ENCODE data around the gene KDM2B.

KDM2B gene

GRCh38 chr12:121509339-121509738 lies 71.5 kb downstream of the KDM2B start:
- TF ChIP-seq CTCF (conservative IDR thresholded peaks at IDR 0.05; ENCODE audit: low read length) = no peak
- no peak overlapping the region for H3K4me3 ChIP-seq (ENCODE audit: low read length)
- DNase-seq (ENCODE audit: low read depth) = no peak

GRCh38 chr12:121508533-121508932 lies 72.3 kb downstream of the KDM2B start:
- H3K4me3 ChIP-seq (ENCODE audit: low read length) = no peak overlapping the region
- DNase-seq (ENCODE audit: low read depth) = no peak
- TF ChIP-seq CTCF (conservative IDR thresholded peaks at IDR 0.05; ENCODE audit: low read length) = no peak

- DNase-seq (ENCODE audit: low read depth) = no peak
- no peak for TF ChIP-seq CTCF (conservative IDR thresholded peaks at IDR 0.05; ENCODE audit: low read length)
- H3K4me3 ChIP-seq (ENCODE audit: low read length) = no peak overlapping the region
Observed at GRCh38 chr12:121507984-121508383, 72.8 kb downstream of the KDM2B start.

- DNase-seq (ENCODE audit: low read depth) = no peak
- TF ChIP-seq CTCF (conservative IDR thresholded peaks at IDR 0.05; ENCODE audit: low read length) = no peak
- no peak overlapping the region for H3K4me3 ChIP-seq (ENCODE audit: low read length)
Observed at GRCh38 chr12:121507245-121507644, 73.6 kb downstream of the KDM2B start.

GRCh38 chr12:121505513-121505912 lies 75.3 kb downstream of the KDM2B start:
- peak; percentile 59 for DNase-seq (ENCODE audit: low read depth)
- H3K4me3 ChIP-seq (ENCODE audit: low read length) = no peak overlapping the region
- no peak for TF ChIP-seq CTCF (conservative IDR thresholded peaks at IDR 0.05; ENCODE audit: low read length)

GRCh38 chr12:121504505-121504904 lies 76.3 kb downstream of the KDM2B start:
- TF ChIP-seq CTCF (conservative IDR thresholded peaks at IDR 0.05; ENCODE audit: low read length) = no peak
- H3K4me3 ChIP-seq (ENCODE audit: low read length) = no peak overlapping the region
- DNase-seq (ENCODE audit: low read depth) = no peak

GRCh38 chr12:121503395-121503794 lies 77.4 kb downstream of the KDM2B start:
- H3K4me3 ChIP-seq (ENCODE audit: low read length) = no peak overlapping the region
- no peak for TF ChIP-seq CTCF (conservative IDR thresholded peaks at IDR 0.05; ENCODE audit: low read length)
- DNase-seq (ENCODE audit: low read depth) = no peak
